Measurements from ENCODE around the gene UNC13D. TPM values are rescaled to one million over a fixed set of nuclear protein-coding genes. Genes with fewer than 3 reads are reported as not detected.
"Not testable (repeated sequence)": the region's sequence is repeated elsewhere in the genome, so short reads cannot be mapped to it uniquely, and the experiment has no call there.

UNC13D gene
- total RNA-seq, 1 donor from 2014 or later, result 3.1 TPM

- DNase-seq (ENCODE audit: low read depth, low spot score), result no peak
- Mint-ChIP-seq H3K9me3 (no peaks in the 10 kb centered on the region), H3K4me3 (peak overlapping the region; percentile 12), H3K4me1 (peaks cover 21% of the 10 kb centered on the region), H3K36me3 (ENCODE audit: low read depth) (peaks cover 4% of the 10 kb centered on the region), H3K27ac (ENCODE audit: unreplicated experiment) (no peak overlapping the region), H3K27me3 (ENCODE audit: low read depth) (peaks cover 6% of the 10 kb centered on the region)
- no peak for TF ChIP-seq CTCF (conservative IDR thresholded peaks at IDR 0.05)
Observed at GRCh38 chr17:75891022-75891604, 46.9 kb upstream of the UNC13D start.

- Mint-ChIP-seq H3K27me3 (ENCODE audit: low read depth) (peaks cover 5% of the 10 kb centered on the region), H3K36me3 (ENCODE audit: low read depth) (no peaks in the 10 kb centered on the region), H3K4me1 (peaks cover 9% of the 10 kb centered on the region), H3K4me3 (no peak overlapping the region), H3K9me3 (no peaks in the 10 kb centered on the region), H3K27ac (ENCODE audit: unreplicated experiment) (no peak overlapping the region)
- no peak for TF ChIP-seq CTCF (conservative IDR thresholded peaks at IDR 0.05)
- DNase-seq (ENCODE audit: low read depth, low spot score), result no peak
Observed at GRCh38 chr17:75889454-75889853, 45.2 kb upstream of the UNC13D start.

GRCh38 chr17:75888484-75888883 lies 44.3 kb upstream of the UNC13D start:
- H3K4me1 Mint-ChIP-seq, result no peaks in the 10 kb centered on the region
- DNase-seq (ENCODE audit: low read depth, low spot score), result no peak

GRCh38 chr17:75885860-75886259 lies 41.7 kb upstream of the UNC13D start:
- not testable (repeated sequence) for H3K27ac Mint-ChIP-seq (ENCODE audit: unreplicated experiment); H3K36me3 Mint-ChIP-seq (ENCODE audit: low read depth); H3K9me3 Mint-ChIP-seq; H3K4me3 Mint-ChIP-seq; DNase-seq (ENCODE audit: low read depth, low spot score); H3K4me1 Mint-ChIP-seq
- H3K27me3 Mint-ChIP-seq (ENCODE audit: low read depth), result peaks cover 24% of the 10 kb centered on the region

More at GRCh38 chr17:75888484-75888883, 44.3 kb upstream of the UNC13D start:
- Mint-ChIP-seq H3K36me3 (ENCODE audit: low read depth) (no peaks in the 10 kb centered on the region), H3K27ac (ENCODE audit: unreplicated experiment) (no peak overlapping the region), H3K27me3 (ENCODE audit: low read depth) (peaks cover 5% of the 10 kb centered on the region), H3K4me3 (no peak overlapping the region), H3K9me3 (no peaks in the 10 kb centered on the region)
- TF ChIP-seq CTCF (conservative IDR thresholded peaks at IDR 0.05), result no peak

GRCh38 chr17:75885431-75885830 lies 41.2 kb upstream of the UNC13D start:
- Mint-ChIP-seq H3K9me3 (no peaks in the 10 kb centered on the region), H3K27ac (ENCODE audit: unreplicated experiment) (no peak overlapping the region), H3K27me3 (ENCODE audit: low read depth) (peaks cover 29% of the 10 kb centered on the region), H3K4me3 (no peak overlapping the region), H3K4me1 (no peaks in the 10 kb centered on the region), H3K36me3 (ENCODE audit: low read depth) (no peaks in the 10 kb centered on the region)
- no peak for TF ChIP-seq CTCF (conservative IDR thresholded peaks at IDR 0.05)
- DNase-seq (ENCODE audit: low read depth, low spot score), result no peak

- no peak for TF ChIP-seq CTCF (conservative IDR thresholded peaks at IDR 0.05)
- Mint-ChIP-seq H3K36me3 (ENCODE audit: low read depth) (no peaks in the 10 kb centered on the region), H3K4me1 (peaks cover 5% of the 10 kb centered on the region), H3K9me3 (no peaks in the 10 kb centered on the region), H3K4me3 (no peak overlapping the region), H3K27ac (ENCODE audit: unreplicated experiment) (no peak overlapping the region), H3K27me3 (ENCODE audit: low read depth) (peaks cover 58% of the 10 kb centered on the region)
- DNase-seq (ENCODE audit: low read depth, low spot score), result no peak
Observed at GRCh38 chr17:75881678-75882454, 37.7 kb upstream of the UNC13D start.
